KOPT-K1 (cell line): ENCODE data around the gene MYBBP1A.

ENCODE experiments used
- H3K27ac ChIP-seq: fragments of 200-600 bp; sonication (generic); 2 replicates; pipeline ENCODE4 v1.5.1; 2016; ENCODE audit warnings: antibody characterized with exemption, mild to moderate bottlenecking, low read depth, low read length; ENCODE audit not compliant: poor library complexity, severe bottlenecking
- H3K36me3 ChIP-seq: fragments of 200-600 bp; sonication (generic); 2 replicates; pipeline ENCODE4 v1.5.1; 2017; ENCODE audit warnings: antibody characterized with exemption, mild to moderate bottlenecking, low read length, moderate library complexity; ENCODE audit not compliant: insufficient read depth
- H3K9me3 ChIP-seq: fragments of 200-600 bp; sonication (generic); 2 replicates; pipeline ENCODE4 v1.5.1; 2017; ENCODE audit warnings: antibody characterized with exemption, low read length, mild to moderate bottlenecking; ENCODE audit not compliant: insufficient read depth, poor library complexity, severe bottlenecking

MYBBP1A gene

DNA sequence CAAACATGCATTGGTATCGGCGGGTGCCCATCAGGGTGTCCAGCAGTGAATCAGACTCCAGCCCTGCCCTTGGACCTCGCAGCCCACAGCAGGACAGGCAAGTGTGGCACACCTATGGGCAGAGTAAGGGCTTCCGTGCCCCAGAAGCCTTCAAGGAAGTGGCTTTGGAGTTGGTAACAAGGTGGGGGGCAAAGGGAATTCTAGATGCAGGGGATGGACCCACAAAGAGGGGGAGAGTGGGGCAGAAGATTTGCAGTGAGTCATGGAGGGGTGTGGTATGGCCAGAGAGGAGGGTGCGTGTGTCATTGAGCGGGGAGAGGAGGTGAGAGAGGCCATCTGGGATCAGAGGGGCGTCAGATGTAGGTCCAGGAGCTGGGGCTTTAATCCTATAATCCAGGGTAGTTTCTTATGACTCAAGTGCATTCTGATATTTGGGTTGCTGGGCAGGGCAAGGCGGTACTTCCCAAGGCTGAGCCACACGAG lies 65.0 kb downstream of the MYBBP1A start:
- H3K27ac ChIP-seq = no peak overlapping the region
- no peaks in the 10 kb centered on the region for H3K9me3 ChIP-seq
- no peaks in the 10 kb centered on the region for H3K36me3 ChIP-seq

- H3K27ac ChIP-seq = no peak overlapping the region
- no peaks in the 10 kb centered on the region for H3K36me3 ChIP-seq
- H3K9me3 ChIP-seq = no peaks in the 10 kb centered on the region
Observed at GRCh38 chr17:4488989-4489595, 66.1 kb downstream of the MYBBP1A start.
